Dorsolateral prefrontal cortex (tissue), 118 donors: ENCODE results near the gene CTSV. TPM values are rescaled to one million over a fixed set of nuclear protein-coding genes. Genes with fewer than 3 reads are reported as not detected.

Source experiments
- total RNA-seq, 120 experiments: library from RNA; stranded (reverse); gene quantifications; one replicate each; pipeline versions ENCODE4 v1.2.3 to v1.2.4, GENCODE V29; 2022

Gene CTSV
- total RNA-seq, 120 experiments from 2014 or later: 0.16 to 3.2 (median 0.86) TPM; not detected in 10

Other genes with a start within 250 kb of the CTSV start
- 10 to 100 TPM; 10.1 to 22.8 (median 15.5) TPM for gene ZNF782, start 184.6 kb downstream of the CTSV start, total RNA-seq
- under 1 TPM in 4 of 120 experiments, not detected in 116; 0.18 to 0.24 (median 0.22) TPM for gene NUTM2G, start 110.3 kb downstream of the CTSV start, total RNA-seq